Activated naive CD4-positive, alpha-beta T cell treated with anti-CD3 and anti-CD28 coated beads, Interleukin-2, amount 50 U/mL, for 16 hours (primary cell): Measurements from ENCODE around the gene DRC3.

Experiments used
- DNase-seq: peaks from one replicate; pipeline ENCODE4 v3.0.0-alpha.2; 2020

The DRC3 gene

DNA sequence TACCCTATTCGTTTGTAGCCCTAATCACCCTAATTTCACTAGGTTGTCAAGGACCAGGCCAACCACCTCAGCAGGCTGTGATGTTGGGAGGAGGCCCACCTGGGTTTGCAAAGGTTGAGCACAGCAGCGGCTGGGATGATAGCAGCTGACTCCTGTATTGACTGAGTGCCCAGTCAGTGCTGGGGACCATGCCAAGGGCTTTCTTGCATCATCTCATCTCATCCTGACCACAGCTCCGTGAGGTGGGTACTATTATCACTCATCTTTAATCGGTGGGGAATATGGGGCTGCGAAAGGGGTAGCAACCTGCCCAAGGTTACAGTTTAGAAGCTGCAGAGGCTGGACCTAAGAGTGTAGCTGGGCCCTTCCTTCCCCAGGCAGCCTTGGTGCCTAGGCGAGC lies 54.6 kb downstream of the DRC3 start:
- no peak for DNase-seq

DNA sequence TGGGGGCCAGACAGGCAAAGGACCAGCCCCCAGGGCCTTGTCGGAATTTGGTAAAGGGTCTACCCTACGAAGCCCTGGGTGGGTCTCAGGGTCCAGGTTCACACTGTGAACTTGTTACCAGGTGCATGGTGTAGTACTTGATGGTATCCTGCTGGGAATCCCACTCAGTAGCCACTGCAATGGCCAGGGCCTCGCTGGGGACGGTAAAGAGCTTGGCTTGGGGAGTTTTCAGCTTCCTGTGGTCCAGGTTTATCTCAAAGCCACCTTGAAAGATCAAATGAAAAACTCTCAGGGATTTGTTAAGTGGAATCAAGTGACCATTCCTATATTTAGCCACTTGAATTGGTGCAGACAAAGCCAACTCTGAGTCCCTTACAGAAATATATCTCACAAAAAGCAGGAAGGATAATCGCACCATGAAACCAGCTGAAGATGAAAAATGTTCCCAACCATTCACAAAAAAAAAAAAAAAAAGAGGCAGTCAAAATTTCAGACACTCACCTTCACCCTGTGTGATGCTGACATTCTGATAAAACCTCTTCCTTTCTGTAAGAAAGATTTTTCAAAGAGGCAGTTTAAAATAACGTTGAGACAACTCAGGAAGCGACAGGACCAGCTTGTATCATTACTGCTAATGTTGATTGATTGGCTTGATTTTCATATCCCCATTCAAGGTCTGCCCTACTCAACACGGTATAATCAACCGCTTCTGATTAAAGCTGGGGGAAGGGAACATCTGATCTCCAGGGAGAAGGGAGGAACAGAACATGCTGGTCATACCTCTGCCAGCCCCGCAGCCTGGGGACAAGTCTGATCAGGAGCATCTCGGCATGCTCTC lies 55.7 kb downstream of the DRC3 start:
- no peak for DNase-seq

GRCh38 chr17:18028952-18029540 lies 56.4 kb downstream of the DRC3 start:
- no peak for DNase-seq

- DNase-seq: no peak
Measured at GRCh38 chr17:18031955-18032354, 59.3 kb downstream of the DRC3 start.

DNA sequence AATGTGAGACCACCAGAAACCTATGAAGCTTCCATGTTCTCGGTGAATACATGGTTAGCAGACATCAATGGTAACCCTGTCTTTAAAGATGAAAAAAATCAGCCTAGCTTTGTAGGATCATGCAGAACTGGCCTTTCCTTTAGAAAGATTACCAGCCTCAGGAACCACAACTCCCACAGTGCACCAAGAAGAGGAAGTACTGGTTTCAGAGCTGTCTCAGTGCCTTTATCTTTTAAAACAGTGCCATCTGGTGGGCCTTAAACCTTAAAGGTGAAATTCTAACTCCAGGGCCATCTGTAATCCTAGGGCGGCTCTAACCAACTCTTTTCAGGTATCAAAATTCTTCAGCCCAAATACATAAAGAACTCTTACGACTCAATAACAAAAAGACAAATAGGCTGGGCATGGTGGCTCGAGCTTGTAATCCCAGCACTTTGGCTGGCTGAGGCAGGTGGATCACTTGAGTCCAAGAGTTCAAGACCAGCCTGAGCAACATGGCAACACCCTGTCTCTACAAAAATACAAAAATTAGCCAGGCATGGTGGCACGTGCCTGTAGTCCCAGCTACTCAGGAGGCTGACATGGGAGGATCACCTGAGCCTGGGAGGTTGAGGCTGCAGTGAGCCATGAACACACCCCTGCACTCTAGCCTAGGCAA lies 60.9 kb downstream of the DRC3 start:
- peak; percentile 35 for DNase-seq

DNA sequence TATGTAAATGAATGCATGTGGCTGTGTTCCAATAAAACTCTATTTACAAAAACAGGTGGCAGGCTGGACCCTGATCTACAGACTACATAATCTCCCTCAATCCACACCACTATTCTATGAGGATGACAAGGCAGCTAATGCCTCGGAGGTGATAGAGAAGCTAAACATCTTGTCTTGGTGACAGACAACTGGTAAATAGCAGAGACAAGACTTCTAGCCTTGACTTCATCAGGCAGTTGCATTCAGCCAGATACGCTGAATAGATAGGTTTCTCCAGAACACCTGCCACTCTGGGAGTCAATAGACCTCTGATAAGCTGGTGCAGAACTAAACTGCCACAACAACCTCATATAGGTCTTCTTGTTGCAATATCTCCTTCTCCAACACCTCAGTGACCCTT lies 63.0 kb downstream of the DRC3 start:
- DNase-seq: no peak

DNA sequence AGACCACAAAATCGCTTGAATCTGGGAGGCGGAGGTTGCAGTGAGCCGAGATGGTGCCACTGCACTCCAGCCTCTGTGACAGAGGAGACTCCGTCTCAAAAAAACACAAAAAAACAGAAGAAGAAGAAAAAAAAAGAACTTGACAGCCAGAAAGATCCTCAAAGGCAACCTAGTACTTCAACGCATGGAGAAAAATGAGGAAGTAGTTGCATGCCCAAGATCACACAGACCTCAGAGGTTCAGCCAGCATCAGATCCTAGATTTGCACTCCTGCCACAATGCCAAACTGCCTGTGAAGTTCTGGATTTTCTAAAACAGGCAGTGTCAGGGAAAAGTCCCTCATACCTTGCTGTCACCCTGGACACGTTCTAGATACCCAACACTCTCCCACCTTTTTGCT lies 64.8 kb downstream of the DRC3 start:
- DNase-seq: no peak

GRCh38 chr17:18038149-18038850 lies 65.6 kb downstream of the DRC3 start:
- DNase-seq: peak; percentile 16

GRCh38 chr17:18038861-18039534 lies 66.3 kb downstream of the DRC3 start, which contains the start of the genes ATPAF2 and GID4:
TSS of gene ATPAF2 (minus strand) at chr17:18039168. CDS start at chr17:18039013, 155 bp downstream.
TSS of gene GID4 (plus strand) at chr17:18039408. CDS start at chr17:18039465, 57 bp downstream.
- DNase-seq: peak; percentile 100

- DNase-seq: no peak
Measured at GRCh38 chr17:18039535-18040260, 67.0 kb downstream of the DRC3 start.

- no peak for DNase-seq
Measured at GRCh38 chr17:18040261-18040858, 67.7 kb downstream of the DRC3 start.

DNA sequence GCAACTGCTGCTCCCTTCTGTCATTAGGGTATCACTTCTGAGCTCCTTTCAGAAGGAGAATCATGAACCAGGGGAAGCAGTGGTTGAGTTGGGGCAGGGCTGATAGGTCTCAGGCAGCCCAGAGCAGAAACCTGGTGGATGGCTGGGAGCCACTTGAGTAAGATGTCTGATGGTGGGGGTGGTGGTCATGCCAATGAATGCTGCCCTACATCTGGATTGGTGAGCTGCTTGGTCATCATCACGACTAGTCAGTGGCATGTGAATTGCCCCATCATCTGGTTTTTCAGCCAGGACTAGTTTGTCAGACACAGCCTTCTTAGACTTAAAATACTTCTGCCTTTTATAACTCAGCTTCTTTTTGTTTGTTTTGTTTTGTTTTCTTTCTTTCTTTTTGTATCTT lies 69.1 kb downstream of the DRC3 start:
- DNase-seq: no peak

DNA sequence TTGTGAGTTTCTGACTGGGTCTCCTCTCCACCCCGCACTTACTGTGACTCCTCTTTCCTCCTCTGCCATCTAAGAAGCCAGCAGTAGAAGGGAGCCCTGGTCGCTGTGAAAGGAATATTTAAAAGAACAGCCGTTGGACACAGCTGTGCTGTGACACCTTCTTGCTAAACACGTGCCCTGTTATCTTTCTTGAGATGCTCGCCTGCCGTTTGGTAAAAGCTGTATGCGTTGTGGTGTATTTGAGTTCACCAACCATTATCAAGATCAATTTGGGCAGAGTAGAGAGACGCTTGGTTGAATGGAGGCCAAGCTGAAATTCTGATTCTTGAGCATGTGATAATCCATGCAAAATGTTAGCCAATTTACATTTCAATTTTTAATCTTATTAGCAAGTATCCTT lies 70.3 kb downstream of the DRC3 start:
- DNase-seq: no peak

GRCh38 chr17:18043491-18043890 lies 70.8 kb downstream of the DRC3 start:
- DNase-seq: no peak

GRCh38 chr17:18044609-18045008 lies 71.9 kb downstream of the DRC3 start:
- DNase-seq: no peak

DNA sequence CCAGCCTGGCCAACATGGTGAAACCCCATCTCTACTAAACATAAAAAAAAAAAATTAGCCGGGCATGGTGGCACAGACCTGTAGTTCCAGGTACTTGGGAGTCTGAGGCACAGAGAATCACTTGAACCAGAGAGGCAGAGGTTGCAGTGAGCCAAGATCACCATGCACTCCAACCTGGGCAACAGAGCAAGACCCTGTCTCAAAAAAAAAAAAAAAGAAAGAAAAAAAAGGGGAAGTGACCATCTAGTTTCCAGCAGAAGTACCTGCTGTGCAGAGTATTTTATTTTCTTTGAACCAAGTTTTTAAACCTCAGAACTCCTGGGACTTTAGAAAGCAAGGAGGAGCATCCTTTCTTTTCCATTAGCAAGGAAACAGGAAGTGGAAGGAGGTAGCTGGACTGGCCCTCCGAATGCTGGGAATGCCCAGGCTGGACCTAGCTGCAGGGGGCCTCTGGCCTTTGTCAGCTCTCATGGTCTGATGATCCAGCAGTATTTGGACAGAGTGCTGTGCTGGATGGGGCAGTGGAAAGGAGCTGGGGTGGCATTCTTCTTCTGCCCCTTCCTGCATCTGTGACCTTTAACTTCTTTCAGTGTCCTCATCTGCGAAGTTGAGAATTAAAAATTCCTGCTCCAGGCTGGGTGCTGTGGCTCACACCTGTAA lies 73.2 kb downstream of the DRC3 start:
- no peak for DNase-seq

GRCh38 chr17:18055597-18055996 lies 82.9 kb downstream of the DRC3 start:
- no peak for DNase-seq

DNA sequence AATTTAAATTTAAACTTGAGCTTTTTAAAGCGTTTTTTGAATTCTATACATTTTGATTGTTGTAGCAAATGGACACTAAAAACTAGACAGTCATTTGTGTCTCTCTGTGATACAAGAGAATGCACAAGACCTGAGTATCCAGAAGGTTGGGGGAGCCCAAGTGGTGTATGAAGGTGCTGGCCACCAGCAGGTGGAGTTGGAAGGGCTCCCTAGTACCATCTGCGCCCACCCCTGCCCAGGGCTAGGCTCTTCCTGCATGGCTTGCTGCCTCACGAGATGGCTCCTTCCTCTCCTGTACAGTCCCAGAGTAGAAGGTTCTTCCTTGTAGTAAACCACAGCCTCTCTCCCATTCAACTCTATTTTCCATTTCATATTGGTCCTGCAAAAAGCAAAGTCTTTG lies 83.6 kb downstream of the DRC3 start:
- no peak for DNase-seq

GRCh38 chr17:18059283-18059682 lies 86.6 kb downstream of the DRC3 start:
- no peak for DNase-seq

GRCh38 chr17:18064053-18064452 lies 91.4 kb downstream of the DRC3 start:
- no peak for DNase-seq

- no peak for DNase-seq
Measured at GRCh38 chr17:18065546-18065945, 92.9 kb downstream of the DRC3 start.
